H1 (cell line): Measurements from ENCODE around the gene TLR8. TPM values are rescaled to one million over a fixed set of nuclear protein-coding genes. Genes with fewer than 3 reads are reported as not detected.

Experiments
- CTCF ChIA-PET: fragments of 300-600 bp; sonication (Branson Sonifier 250); formaldehyde crosslinking; loops from one replicate; lab custom pipeline; 2021; ENCODE audit not compliant: partially characterized antibody; lab: Charles Lee
- POLR2A ChIA-PET: fragments of 300-600 bp; sonication (Branson Sonifier 250); formaldehyde crosslinking; loops from one replicate; lab custom pipeline; 2021; ENCODE audit warnings: inconsistent platforms; ENCODE audit not compliant: partially characterized antibody; lab: Charles Lee
- DNase-seq, 2 experiments: peaks; one replicate each; pipeline versions ENCODE4 v3.0.0 to v3.0.0-alpha.2; 2010 to 2022; ENCODE audit warnings: low spot score in 2 of 2, low read depth in 1 of 2, mixed read lengths in 1 of 2
- FAIRE-seq: peaks from 2 replicates; lab custom pipeline; 2011; peaks lifted over from hg19 to GRCh38; lab: Jason Lieb, UNC
- H2AFZ ChIP-seq: 2 replicates; pipeline ENCODE4 v1.8.1; 2012; ENCODE audit warnings: low read length, inconsistent platforms
- H2AK5ac ChIP-seq: 2 replicates; pipeline ENCODE4 v1.6.1; 2013; ENCODE audit warnings: low read depth, low read length
- H2BK120ac ChIP-seq: replicated peaks from 2 replicates; pipeline ENCODE3; 2013; ENCODE audit warnings: low read depth, low read length, inconsistent platforms
- H2BK12ac ChIP-seq: 2 replicates; pipeline ENCODE4 v1.6.1; 2013; ENCODE audit warnings: low read depth, low read length
- H2BK15ac ChIP-seq: 2 replicates; pipeline ENCODE4 v1.6.1; 2013; ENCODE audit warnings: low read length
- H2BK20ac ChIP-seq: 2 replicates; pipeline ENCODE4 v1.6.1; 2013; ENCODE audit warnings: low read length
- H2BK5ac ChIP-seq: 2 replicates; pipeline ENCODE4 v1.6.1; 2013; ENCODE audit warnings: low read depth, low read length
- H3K14ac ChIP-seq: 2 replicates; pipeline ENCODE4 v1.6.1; 2013; ENCODE audit warnings: inconsistent platforms; ENCODE audit not compliant: insufficient read length
- H3K18ac ChIP-seq: 2 replicates; pipeline ENCODE4 v1.6.1; 2013; ENCODE audit warnings: low read length; ENCODE audit errors: extremely low read depth
- H3K23ac ChIP-seq: 2 replicates; pipeline ENCODE4 v1.6.1; 2013; ENCODE audit warnings: inconsistent platforms; ENCODE audit not compliant: insufficient read length
- H3K23me2 ChIP-seq: 2 replicates; pipeline ENCODE4 v1.6.1; 2013; ENCODE audit warnings: low read depth, low read length
- H3K27ac ChIP-seq: 2 replicates; pipeline ENCODE4 v1.6.1; 2011; ENCODE audit warnings: low read depth, low read length, inconsistent platforms
- H3K27me3 ChIP-seq, 4 experiments: replicated peaks in 1 of 4; 1 replicate in 1 of 4; 2 replicates in 3 of 4; pipeline versions ENCODE4 v1.6.1 to v1.8.1; 2011 to 2013; ENCODE audit warnings: low read length in 3 of 4, mild to moderate bottlenecking in 3 of 4, inconsistent platforms in 2 of 4, mixed read lengths in 2 of 4, moderate library complexity in 1 of 4; ENCODE audit not compliant: control insufficient read depth in 3 of 4, insufficient read depth in 3 of 4; ENCODE audit errors: extremely low read depth in 1 of 4
- H3K36me3 ChIP-seq, 4 experiments: 2 replicates each; pipeline versions ENCODE4 v1.6.1 to v1.8.1; 2011 to 2013; ENCODE audit warnings: mild to moderate bottlenecking in 4 of 4, low read length in 3 of 4, moderate library complexity in 2 of 4, control low read depth in 1 of 4, inconsistent platforms in 1 of 4; ENCODE audit not compliant: insufficient read depth in 4 of 4, control insufficient read depth in 2 of 4
- H3K4ac ChIP-seq: replicated peaks from 2 replicates; pipeline ENCODE3; 2013; ENCODE audit warnings: low read length, low read depth, mixed read lengths, inconsistent platforms; ENCODE audit not compliant: insufficient read length
- H3K4me1 ChIP-seq, 4 experiments: replicated peaks in 1 of 4; 1 replicate in 1 of 4; 2 replicates in 3 of 4; pipeline versions ENCODE4 v1.6.1 to v1.8.1; 2011 to 2013; ENCODE audit warnings: low read length in 3 of 4, inconsistent platforms in 2 of 4, mixed read lengths in 1 of 4; ENCODE audit not compliant: insufficient read depth in 4 of 4, control insufficient read depth in 3 of 4
- H3K4me2 ChIP-seq, 2 experiments: 2 replicates each; pipeline versions ENCODE4 v1.6.1 to v1.8.1; 2011 to 2013; ENCODE audit warnings: low read depth in 2 of 2, low read length in 2 of 2, control low read depth in 1 of 2, inconsistent platforms in 1 of 2, mild to moderate bottlenecking in 1 of 2; ENCODE audit not compliant: insufficient read depth in 1 of 2
- H3K4me3 ChIP-seq, 4 experiments: fragments of 200-600, 300-600 bp in 1 of 4; sonication (generic), shearing (Covaris generic), sonication (Bioruptor Twin) in 1 of 4; 2 replicates each; pipeline versions ENCODE4 v1.5.1 to v1.8.1; 2011 to 2016; ENCODE audit warnings: low read length in 4 of 4, low read depth in 3 of 4, control low read depth in 2 of 4, inconsistent platforms in 2 of 4, mild to moderate bottlenecking in 2 of 4, mixed read lengths in 1 of 4, moderate library complexity in 1 of 4; ENCODE audit not compliant: insufficient read depth in 2 of 4; ENCODE audit errors: extremely low read depth in 1 of 4
- H3K56ac ChIP-seq: replicated peaks from 2 replicates; pipeline ENCODE3; 2013; ENCODE audit warnings: low read depth, mild to moderate bottlenecking, mixed read lengths, low read length, inconsistent platforms; ENCODE audit not compliant: insufficient read length
- H3K79me1 ChIP-seq: 2 replicates; pipeline ENCODE4 v1.6.1; 2013; ENCODE audit warnings: low read depth, low read length, control low read depth
- H3K79me2 ChIP-seq, 2 experiments: 2 replicates each; pipeline versions ENCODE4 v1.6.1 to v1.8.1; 2012 to 2013; ENCODE audit warnings: low read length in 2 of 2, mild to moderate bottlenecking in 2 of 2, inconsistent platforms in 1 of 2; ENCODE audit not compliant: insufficient read depth in 2 of 2, control insufficient read depth in 1 of 2
- H3K9ac ChIP-seq, 4 experiments: replicated peaks in 1 of 4; 1 replicate in 1 of 4; 2 replicates in 3 of 4; pipeline versions ENCODE4 v1.6.1 to v1.8.1; 2011 to 2013; ENCODE audit warnings: low read depth in 3 of 4, low read length in 3 of 4, control low read depth in 2 of 4, mild to moderate bottlenecking in 2 of 4, moderate library complexity in 2 of 4, inconsistent platforms in 1 of 4; ENCODE audit errors: extremely low read depth in 1 of 4
- H3K9me3 ChIP-seq, 2 experiments: 2 replicates each; pipeline versions ENCODE4 v1.6.1 to v1.8.1; 2012 to 2013; ENCODE audit warnings: mild to moderate bottlenecking in 2 of 2, moderate library complexity in 2 of 2, control low read depth in 1 of 2, inconsistent platforms in 1 of 2, low read depth in 1 of 2, low read length in 1 of 2, mixed read lengths in 1 of 2; ENCODE audit not compliant: insufficient read depth in 2 of 2
- H4K20me1 ChIP-seq, 2 experiments: replicated peaks in 1 of 2; 2 replicates each; pipeline versions ENCODE3 to v1.8.1; 2011 to 2013; ENCODE audit warnings: inconsistent platforms in 2 of 2, low read length in 2 of 2, mild to moderate bottlenecking in 1 of 2; ENCODE audit not compliant: insufficient read depth in 2 of 2, control insufficient read depth in 1 of 2
- H4K5ac ChIP-seq: 2 replicates; pipeline ENCODE4 v1.6.1; 2013; ENCODE audit warnings: low read length, low read depth, mixed read lengths, inconsistent platforms; ENCODE audit not compliant: insufficient read length
- H4K8ac ChIP-seq: 2 replicates; pipeline ENCODE4 v1.8.0; 2013; ENCODE audit warnings: mild to moderate bottlenecking, moderate library complexity, low read length, inconsistent platforms; ENCODE audit not compliant: insufficient read depth; ENCODE audit errors: extremely low read depth
- H4K91ac ChIP-seq: replicated peaks from 2 replicates; pipeline ENCODE3; 2013; ENCODE audit warnings: low read length, mixed read lengths, inconsistent platforms; ENCODE audit not compliant: insufficient read length
- ASH2L ChIP-seq: fragments of 200-600, 300-600 bp; sonication (generic); IDR thresholded peaks from one replicate; pipeline ENCODE4 v1.7.1; 2017; ENCODE audit warnings: low read length
- CEBPB ChIP-seq: IDR thresholded peaks from 2 replicates; pipeline ENCODE4 v1.6.1; 2012; ENCODE audit warnings: low read depth, low read length
- HDAC6 ChIP-seq: IDR thresholded peaks from one replicate; pipeline ENCODE4 v1.7.1; 2012; ENCODE audit warnings: low read depth, mild to moderate bottlenecking, inconsistent platforms, low read length, moderate library complexity
- JUND ChIP-seq: IDR thresholded peaks from 2 replicates; pipeline ENCODE4 v1.6.1; 2011; ENCODE audit warnings: mild to moderate bottlenecking, improper control_type of control experiment, low read length
- KDM4A ChIP-seq: IDR thresholded peaks from one replicate; pipeline ENCODE4 v1.7.1; 2012; ENCODE audit warnings: low read depth, mild to moderate bottlenecking, moderate library complexity, low read length, inconsistent platforms; ENCODE audit not compliant: severe bottlenecking
- WGBS, 2 experiments: shearing (Covaris generic) in 1 of 2; methylation state at CpG; one replicate each; pipeline versions ENCODE4 v1.1.6 to v1.1.7; 2013 to 2015; ENCODE audit warnings: low lambda C conversion rate in 2 of 2, mixed read lengths in 2 of 2, inconsistent platforms in 1 of 2, low coverage in 1 of 2, missing lambda C conversion rate in 1 of 2; ENCODE audit not compliant: insufficient replicate concordance in 2 of 2, insufficient coverage in 1 of 2, insufficient read length in 1 of 2; ENCODE audit errors: extremely low coverage in 1 of 2, missing lambda C conversion rate in 1 of 2; 5-methylcytosine and 5-hydroxymethylcytosine counted together
- polyA plus RNA-seq, 7 experiments: library from polyadenylated mRNA; depleted of rRNA in 3 of 7; stranded (reverse) in 5 of 7; unstranded in 2 of 7; fragments of >200 nt in 5 of 7; fragments of 200-250 nt in 2 of 7; gene quantifications; 1 replicate in 5 of 7; 2 replicates in 1 of 7; 4 replicates in 1 of 7; pipeline versions ENCODE4 v1.2.1 to v1.2.3, GENCODE V29; 2011 to 2013; ENCODE audit warnings: missing spikeins in 2 of 7, mixed read lengths in 2 of 7
- total RNA-seq: library from RNA; stranded (reverse); fragmentation: NEBNext Ultra II Directional; extraction: Animal tissue kit (Norgen Biotek cat#: 25700); gene quantifications from 2 replicates; pipeline ENCODE4 v1.2.1, GENCODE V29; 2021

The TLR8 gene
- total and polyA plus RNA-seq, 2 of the 8 experiments (the other 6 are each of a cell fraction or from before 2014, with no cell fraction given), result not detected

DNA sequence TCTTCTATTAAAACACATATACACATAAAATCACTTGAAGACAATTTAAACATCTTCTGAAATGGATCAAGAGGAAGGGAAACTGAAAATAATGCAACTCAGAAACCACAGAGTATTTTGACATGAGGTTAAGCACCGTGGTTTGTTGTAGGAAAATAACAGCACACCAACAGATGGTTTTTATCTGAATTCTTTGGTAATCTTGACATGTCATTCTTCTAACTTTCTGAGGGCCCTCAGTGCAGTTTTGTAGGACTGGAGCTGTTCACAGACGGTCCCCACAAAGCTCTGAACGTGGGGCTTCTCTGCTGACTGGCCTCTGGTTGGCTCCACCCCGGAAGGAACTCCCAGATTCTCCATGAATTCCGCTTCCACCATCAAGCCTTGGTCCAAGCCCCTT, 16.0 kb upstream of the TLR8 start:
- Histone ChIP-seq H3K4me3 (no peak overlapping the region), H2BK120ac (no peak overlapping the region), H3K23ac (no peak overlapping the region), H2AK5ac (no peak overlapping the region), H2BK12ac (no peak overlapping the region), H3K79me2 (no peaks in the 10 kb centered on the region), H3K79me1 (no peaks in the 10 kb centered on the region), H3K9ac (no peak overlapping the region), H4K5ac (no peak overlapping the region), H3K56ac (no peak overlapping the region), H2BK20ac (no peak overlapping the region), H3K4ac (no peak overlapping the region), H3K27ac (no peak overlapping the region), H3K4me1 (no peaks in the 10 kb centered on the region), H3K36me3 (no peaks in the 10 kb centered on the region), H2AFZ (no peak overlapping the region), H4K20me1 (no peaks in the 10 kb centered on the region), H3K4me2 (no peak overlapping the region), H4K8ac (no peak overlapping the region), H2BK5ac (no peak overlapping the region), H3K23me2 (no peaks in the 10 kb centered on the region), H4K91ac (no peak overlapping the region), H3K14ac (no peak overlapping the region), H3K18ac (no peak overlapping the region), H3K9me3 (no peaks in the 10 kb centered on the region), H3K27me3 (no peaks in the 10 kb centered on the region), H2BK15ac (no peak overlapping the region)
- FAIRE-seq, result no peak
- DNase-seq, result no peak
- ChIA-PET CTCF (interaction anchor here (2.8 kb wide), 1 partner anchor 76 kb away, joined by 8 read pairs; no protein-coding TSS in a partner anchor), POLR2A (no interaction called here)
- TF ChIP-seq KDM4A (no peak), ASH2L (no peak), CEBPB (no peak), HDAC6 (no peak), JUND (no peak)
- WGBS, 2 experiments, result 89% methylated on average over 5 of the region's 5 CpGs; no CpG with 5 or more reads in 1 of the 2 experiments
